Measurements from ENCODE around the gene ERH. TPM values are rescaled to one million over a fixed set of nuclear protein-coding genes. Genes with fewer than 3 reads are reported as not detected.

The ERH gene
- total RNA-seq, 1 experiment from 2014 or later, result 352 TPM

DNA sequence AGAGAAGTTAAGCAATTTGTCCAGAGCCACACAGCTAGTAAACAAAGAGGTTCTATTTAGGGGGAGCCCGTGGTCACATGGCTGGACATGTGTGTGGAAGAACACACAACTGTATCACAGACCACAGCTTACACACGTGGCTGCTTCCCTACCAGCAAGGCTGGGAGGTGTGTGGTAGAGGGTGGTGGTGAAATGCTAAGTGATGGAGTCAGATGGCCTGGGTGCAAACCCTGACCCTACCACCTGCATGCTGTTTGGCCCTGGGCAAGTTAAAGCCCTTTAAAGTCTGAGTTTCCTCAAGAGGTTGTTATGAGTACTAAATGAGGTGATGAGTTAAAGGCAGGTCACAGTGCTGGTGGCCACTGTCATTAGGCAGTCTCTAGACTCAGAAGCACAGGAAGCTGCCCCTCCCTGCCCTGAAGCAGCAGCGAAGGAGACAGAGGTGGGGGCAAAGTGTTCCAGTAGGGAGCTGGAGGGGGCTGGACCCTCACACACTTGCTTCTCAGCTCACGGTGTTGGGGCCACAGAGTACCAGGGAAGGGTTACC lies 64.2 kb downstream of the ERH start:
- H3K79me2 ChIP-seq (ENCODE audit: insufficient read depth, low read length), result no peaks in the 10 kb centered on the region
- no peak overlapping the region for H2AFZ ChIP-seq (ENCODE audit: low read depth, low read length, poor library complexity, severe bottlenecking)
- H3K27me3 ChIP-seq (ENCODE audit: insufficient read depth, low read length), result no peaks in the 10 kb centered on the region
- H3K4me3 ChIP-seq (replicated peaks in 1 of 2; ENCODE audit: low read depth in 1 of 2, low read length in 2 of 2), result no peak overlapping the region
- no peak overlapping the region for H3K9ac ChIP-seq (ENCODE audit: low read length)
- no peaks in the 10 kb centered on the region for H3K9me3 ChIP-seq (ENCODE audit: control insufficient read depth in 1 of 2, insufficient read depth in 1 of 2, low read depth in 1 of 2, low read length in 2 of 2)
- RAD21 ChIA-PET (ENCODE audit: low non-redundant PET in 1 of 2, low total read pairs in 2 of 2, uncharacterized antibody in 2 of 2, unreplicated experiment in 2 of 2), result interaction anchor here in 1 of 2 experiments (0.6 kb wide), 1 partner anchor 32 kb away, joined by 3 read pairs; no protein-coding TSS in a partner anchor
- H3K9me2 ChIP-seq (ENCODE audit: insufficient read depth), result no peaks in the 10 kb centered on the region
- no TSS peak for BruUV-seq (replicated peaks)
- TF ChIP-seq POLR2AphosphoS5 (IDR thresholded peaks at IDR 0.05; ENCODE audit: low read depth, low read length) (no peak), SRF (IDR thresholded peaks at IDR 0.05; ENCODE audit: low read depth) (no peak), EGR1 (IDR thresholded peaks at IDR 0.05; ENCODE audit: low read depth) (no peak), POLR2A (IDR thresholded peaks at IDR 0.05; ENCODE audit: borderline replicate concordance, extremely low read depth, insufficient read depth, insufficient read length) (no peak), CEBPB (IDR thresholded peaks at IDR 0.05; ENCODE audit: low read depth) (no peak), YY1 (IDR thresholded peaks at IDR 0.05; ENCODE audit: extremely low read depth, insufficient replicate concordance, low read depth, low read length) (no peak), ZNF274 (IDR thresholded peaks at IDR 0.05; ENCODE audit: low read depth, low read length) (no peak), FOSL1 (IDR thresholded peaks at IDR 0.05; ENCODE audit: low read depth) (no peak), ELF1 (IDR thresholded peaks at IDR 0.05; ENCODE audit: borderline replicate concordance, low read depth) (no peak), SIN3A (IDR thresholded peaks at IDR 0.05; ENCODE audit: low read depth) (no peak), EZH2 (IDR thresholded peaks at IDR 0.05) (no peak), EZH2phosphoT487 (IDR thresholded peaks at IDR 0.05; ENCODE audit: borderline replicate concordance) (no peak), JUND (IDR thresholded peaks at IDR 0.05) (no peak), TCF7L2 (IDR thresholded peaks at IDR 0.05; ENCODE audit: borderline replicate concordance, extremely low read depth, insufficient read depth, insufficient read length) (no peak), MAX (IDR thresholded peaks at IDR 0.05) (no peak)
- TF ChIP-seq, protein P1, sequence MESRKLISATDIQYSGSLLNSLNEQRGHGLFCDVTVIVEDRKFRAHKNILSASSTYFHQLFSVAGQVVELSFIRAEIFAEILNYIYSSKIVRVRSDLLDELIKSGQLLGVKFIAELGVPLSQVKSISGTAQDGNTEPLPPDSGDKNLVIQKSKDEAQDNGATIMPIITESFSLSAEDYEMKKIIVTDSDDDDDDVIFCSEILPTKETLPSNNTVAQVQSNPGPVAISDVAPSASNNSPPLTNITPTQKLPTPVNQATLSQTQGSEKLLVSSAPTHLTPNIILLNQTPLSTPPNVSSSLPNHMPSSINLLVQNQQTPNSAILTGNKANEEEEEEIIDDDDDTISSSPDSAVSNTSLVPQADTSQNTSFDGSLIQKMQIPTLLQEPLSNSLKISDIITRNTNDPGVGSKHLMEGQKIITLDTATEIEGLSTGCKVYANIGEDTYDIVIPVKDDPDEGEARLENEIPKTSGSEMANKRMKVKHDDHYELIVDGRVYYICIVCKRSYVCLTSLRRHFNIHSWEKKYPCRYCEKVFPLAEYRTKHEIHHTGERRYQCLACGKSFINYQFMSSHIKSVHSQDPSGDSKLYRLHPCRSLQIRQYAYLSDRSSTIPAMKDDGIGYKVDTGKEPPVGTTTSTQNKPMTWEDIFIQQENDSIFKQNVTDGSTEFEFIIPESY (IDR thresholded peaks at IDR 0.05; ENCODE audit: extremely low read depth, insufficient replicate concordance, low read length), result no peak
- DNase-seq (ENCODE audit: low read depth, low spot score) (no peak), ATAC-seq (no peak)
- no peaks in the 10 kb centered on the region for H4K20me1 ChIP-seq (ENCODE audit: insufficient read depth)
- CTCF ChIA-PET, result no interaction called here
- POLR2A ChIA-PET, result no interaction called here
- no peaks in the 10 kb centered on the region for H3K4me1 ChIP-seq (ENCODE audit: control insufficient read depth in 1 of 2, insufficient read depth in 2 of 2, low read length in 2 of 2)
- intact Hi-C loops (cut with micrococcal nuclease), result no loop called here
- H3K27ac ChIP-seq (ENCODE audit: low read depth, low read length), result no peak overlapping the region
- H3K4me2 ChIP-seq (ENCODE audit: low read length), result no peak overlapping the region
- H3K36me3 ChIP-seq (ENCODE audit: control insufficient read depth in 1 of 2, insufficient read depth in 2 of 2, low read length in 2 of 2), result no peaks in the 10 kb centered on the region

All from HCT116 (cell line).